Coronary artery (tissue), 2 donors: ENCODE data around the gene AUTS2.

Experiments
- DNase-seq: peaks from one replicate; pipeline ENCODE4 v3.0.0-alpha.2; 2017; ENCODE audit warnings: low spot score
- H3K27ac ChIP-seq, 2 donors: fragments of 200-600 bp; sonication (generic); one replicate each; pipeline ENCODE4 v1.5.1; 2016 to 2019
- H3K4me3 ChIP-seq: fragments of 200-600 bp; sonication (generic); 2 replicates; pipeline ENCODE4 v1.5.1; 2016; ENCODE audit warnings: mild to moderate bottlenecking, moderate library complexity
- TF ChIP-seq, protein P1 (sequence below): fragments of 200-600 bp; sonication (generic); IDR thresholded peaks from one replicate; pipeline ENCODE4 v1.5.1; 2019; ENCODE audit warnings: antibody characterized with exemption

Gene AUTS2

DNA sequence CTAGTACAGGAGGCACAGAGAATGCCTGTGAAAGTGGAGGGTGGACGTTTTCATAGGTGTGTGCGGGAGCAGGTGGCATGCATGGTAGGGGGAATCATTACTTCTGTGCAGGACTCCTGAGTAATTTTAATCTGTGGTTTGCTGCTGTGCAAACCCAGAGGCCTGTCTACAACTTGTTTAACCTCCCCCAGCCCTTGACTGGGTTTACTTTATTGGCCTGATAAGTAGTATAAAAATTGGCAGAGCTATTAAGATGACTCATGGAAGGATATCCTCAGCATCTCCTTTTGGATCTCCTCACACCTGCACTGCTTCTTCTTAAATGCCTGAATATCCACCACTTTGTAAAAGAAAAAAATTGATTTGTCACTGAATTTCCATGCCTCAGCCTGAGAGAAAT is 104.8 kb downstream of the AUTS2 start:
- TF ChIP-seq, protein P1, sequence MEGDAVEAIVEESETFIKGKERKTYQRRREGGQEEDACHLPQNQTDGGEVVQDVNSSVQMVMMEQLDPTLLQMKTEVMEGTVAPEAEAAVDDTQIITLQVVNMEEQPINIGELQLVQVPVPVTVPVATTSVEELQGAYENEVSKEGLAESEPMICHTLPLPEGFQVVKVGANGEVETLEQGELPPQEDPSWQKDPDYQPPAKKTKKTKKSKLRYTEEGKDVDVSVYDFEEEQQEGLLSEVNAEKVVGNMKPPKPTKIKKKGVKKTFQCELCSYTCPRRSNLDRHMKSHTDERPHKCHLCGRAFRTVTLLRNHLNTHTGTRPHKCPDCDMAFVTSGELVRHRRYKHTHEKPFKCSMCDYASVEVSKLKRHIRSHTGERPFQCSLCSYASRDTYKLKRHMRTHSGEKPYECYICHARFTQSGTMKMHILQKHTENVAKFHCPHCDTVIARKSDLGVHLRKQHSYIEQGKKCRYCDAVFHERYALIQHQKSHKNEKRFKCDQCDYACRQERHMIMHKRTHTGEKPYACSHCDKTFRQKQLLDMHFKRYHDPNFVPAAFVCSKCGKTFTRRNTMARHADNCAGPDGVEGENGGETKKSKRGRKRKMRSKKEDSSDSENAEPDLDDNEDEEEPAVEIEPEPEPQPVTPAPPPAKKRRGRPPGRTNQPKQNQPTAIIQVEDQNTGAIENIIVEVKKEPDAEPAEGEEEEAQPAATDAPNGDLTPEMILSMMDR, result no peak
- no peak for DNase-seq
- Histone ChIP-seq H3K27ac (no peak overlapping the region), H3K4me3 (no peak overlapping the region)

DNA sequence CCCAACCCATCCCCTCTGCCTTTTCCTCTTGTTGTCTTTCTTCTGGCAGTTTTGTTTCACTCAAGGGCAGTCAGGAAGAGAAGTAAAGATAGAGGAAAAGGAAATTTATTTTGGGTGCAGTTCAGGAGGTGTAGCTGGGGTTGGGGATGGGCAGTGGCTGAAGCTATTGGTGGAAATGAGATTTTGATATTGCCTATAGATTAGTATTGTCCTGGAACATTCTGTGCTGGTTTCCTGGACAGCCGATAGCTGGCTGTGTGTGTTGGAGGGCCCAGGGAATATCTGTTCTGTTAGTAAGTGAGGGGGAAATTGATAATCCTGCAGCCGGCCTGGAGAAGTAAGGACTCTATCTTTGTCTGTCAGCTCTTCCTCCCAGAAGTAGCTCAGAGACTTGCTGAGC is 107.8 kb downstream of the AUTS2 start:
- TF ChIP-seq, protein P1, result no peak
- Histone ChIP-seq H3K4me3 (no peak overlapping the region), H3K27ac (no peak overlapping the region)
- no peak for DNase-seq

DNA sequence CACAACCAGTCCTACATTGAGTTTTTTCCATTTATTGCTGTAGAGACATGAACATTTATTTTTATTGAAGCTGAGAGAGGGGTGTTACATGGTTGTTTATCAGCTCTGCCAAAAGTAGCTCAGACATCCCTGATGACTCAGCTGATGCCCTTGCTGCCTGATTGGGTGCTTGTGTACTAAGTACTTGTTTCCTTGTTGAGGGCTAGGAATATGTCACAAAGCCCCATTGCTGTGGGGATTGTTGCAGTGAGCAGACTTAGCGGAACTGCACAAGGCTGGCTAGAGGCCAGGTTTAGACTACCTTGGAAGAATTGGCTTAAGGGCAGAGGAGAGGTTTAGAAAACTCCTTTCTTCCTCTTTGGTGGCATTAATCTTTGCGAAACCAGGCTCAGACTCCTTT is 110.6 kb downstream of the AUTS2 start:
- Histone ChIP-seq H3K27ac (no peak overlapping the region), H3K4me3 (no peak overlapping the region)
- TF ChIP-seq, protein P1, result no peak
- DNase-seq, result no peak

DNA sequence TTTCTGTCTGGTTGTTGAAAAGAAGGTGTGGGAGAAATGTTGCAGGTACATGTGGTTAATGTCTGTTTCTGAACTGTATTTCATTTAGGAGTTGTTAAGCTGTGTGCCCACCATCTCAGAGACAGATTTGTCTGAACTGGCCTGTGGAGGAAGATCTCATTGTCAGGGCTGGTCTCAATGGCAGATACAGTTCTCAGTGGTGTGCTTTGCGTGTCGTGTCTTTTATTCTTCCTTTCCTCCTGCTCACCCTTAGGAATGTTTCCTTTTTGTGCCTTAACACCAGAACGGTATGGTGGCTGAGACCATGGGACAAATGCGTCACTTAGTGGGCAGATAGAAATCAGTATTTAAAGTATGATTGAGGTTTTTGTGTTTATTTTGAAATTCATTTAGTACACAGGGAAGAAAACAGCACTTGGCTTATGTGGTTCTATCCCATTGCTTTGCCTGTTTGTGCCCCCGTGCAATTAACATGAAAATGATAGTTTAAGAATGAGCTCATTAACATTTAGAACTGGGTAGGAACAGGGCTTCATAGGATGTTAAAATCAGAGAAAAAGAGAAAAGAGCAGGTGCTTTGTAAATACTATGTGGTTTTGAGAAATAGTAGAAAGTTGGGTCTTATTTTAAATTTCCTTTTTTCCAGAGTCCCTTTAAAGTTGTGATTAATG is 112.6 kb downstream of the AUTS2 start:
- Histone ChIP-seq H3K4me3 (no peak overlapping the region), H3K27ac (no peak overlapping the region)
- TF ChIP-seq, protein P1, result no peak
- DNase-seq, result no peak

DNA sequence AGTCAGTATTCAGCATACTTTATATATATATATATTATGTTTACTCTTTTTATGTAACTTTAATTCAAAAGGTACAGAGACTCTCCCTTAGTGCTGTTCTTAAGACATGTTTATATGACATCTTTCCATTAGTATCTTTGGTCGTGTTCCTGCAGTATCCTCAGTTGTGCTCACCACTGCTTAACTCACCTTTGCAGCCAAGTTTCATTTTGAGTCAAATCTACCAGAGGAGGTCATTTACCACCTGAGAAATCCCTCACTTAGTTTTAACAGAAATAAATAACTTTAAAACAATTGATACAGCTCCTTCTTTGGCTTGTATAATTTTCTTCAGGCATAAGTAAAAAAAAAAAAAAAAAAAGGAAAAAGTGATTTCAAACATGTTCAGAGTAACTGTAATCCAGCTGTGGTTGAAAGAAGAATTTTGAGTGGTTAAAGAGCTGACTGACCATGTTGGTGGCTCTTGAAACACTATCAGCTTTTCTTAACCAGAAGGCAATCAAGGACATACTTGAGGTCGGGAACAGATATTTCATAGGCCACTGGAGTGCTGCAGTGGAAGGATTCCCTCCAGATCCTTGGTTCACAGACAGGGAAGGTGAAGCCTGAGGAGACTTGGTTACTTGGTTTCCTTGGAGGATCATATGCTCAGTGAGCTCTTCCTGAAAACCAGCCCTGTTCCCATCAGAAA is 116.8 kb downstream of the AUTS2 start:
- TF ChIP-seq, protein P1, result no peak
- no peak overlapping the region for H3K4me3 ChIP-seq
- no peak for DNase-seq
- no peak overlapping the region for H3K27ac ChIP-seq

DNA sequence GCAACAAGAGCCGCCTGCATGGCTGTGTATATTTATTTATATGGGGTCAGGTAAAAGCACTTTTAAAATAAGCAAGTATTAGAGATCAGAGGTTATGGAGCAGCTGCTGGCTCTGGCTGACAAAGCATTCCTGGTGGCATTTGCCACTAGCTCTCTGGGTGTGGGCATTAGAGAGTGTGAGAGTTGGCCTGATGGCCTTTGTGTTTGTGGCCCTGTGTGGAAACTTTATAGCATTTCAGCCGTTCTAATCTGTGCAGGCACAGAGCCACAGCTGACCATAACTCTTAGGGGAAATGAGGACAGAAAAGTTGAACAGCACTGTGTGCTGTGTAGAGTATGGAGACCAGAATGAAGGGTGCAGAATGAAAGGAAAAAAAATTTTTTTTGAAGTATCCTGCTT is 118.9 kb downstream of the AUTS2 start:
- TF ChIP-seq, protein P1, result no peak
- H3K4me3 ChIP-seq, result no peak overlapping the region
- DNase-seq, result no peak
- no peak overlapping the region for H3K27ac ChIP-seq

DNA sequence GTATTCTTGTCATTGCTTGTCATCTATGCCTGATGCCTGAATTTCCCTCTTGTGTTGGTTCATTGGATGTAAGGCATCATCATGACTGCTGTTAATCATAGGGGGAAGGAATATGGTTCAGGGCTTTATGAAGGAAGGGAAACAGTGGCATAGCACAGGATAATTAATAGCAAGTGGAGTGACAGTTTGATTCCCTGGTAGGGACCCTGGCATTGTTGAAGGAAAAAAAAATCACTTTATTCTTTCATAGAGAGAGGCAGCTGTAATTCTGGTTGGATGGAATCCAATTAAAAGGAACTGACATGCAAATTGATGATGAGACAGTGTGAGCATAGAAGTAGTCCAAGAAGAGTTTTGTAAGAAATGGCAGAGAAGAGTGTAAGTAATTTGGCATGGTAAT is 121.4 kb downstream of the AUTS2 start:
- no peak overlapping the region for H3K4me3 ChIP-seq
- TF ChIP-seq, protein P1, result no peak
- no peak overlapping the region for H3K27ac ChIP-seq
- no peak for DNase-seq
